ENCODE measurements around the gene ARF1.

The ARF1 gene

DNA sequence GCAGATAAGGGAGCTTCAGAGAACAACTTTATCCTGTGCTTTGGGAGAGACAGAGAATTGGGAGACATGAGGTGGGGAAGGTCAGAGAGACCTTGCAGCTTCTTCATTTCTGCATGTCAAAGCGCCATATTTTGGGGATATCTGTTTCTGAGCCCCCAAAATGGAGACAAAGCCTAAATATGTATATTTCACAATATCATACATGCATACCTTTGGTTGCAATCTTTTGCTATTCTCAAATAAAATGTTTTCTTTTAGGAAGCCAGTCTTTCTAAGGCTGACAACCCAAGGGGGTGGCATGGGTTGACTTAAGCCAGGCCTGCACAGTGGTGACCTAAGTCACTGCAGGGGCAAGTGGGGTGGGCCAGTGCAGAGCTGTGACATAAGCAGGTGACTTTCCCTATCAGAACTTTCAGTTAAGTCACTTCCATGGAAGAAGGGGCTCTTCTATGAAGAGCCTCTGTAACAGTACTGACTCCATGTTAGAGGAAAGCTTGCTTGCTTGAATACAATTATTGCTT is 40.5 kb downstream of the ARF1 start:
- DNase-seq (ENCODE audit: low read depth in 2 of 2), result no peak

DNA sequence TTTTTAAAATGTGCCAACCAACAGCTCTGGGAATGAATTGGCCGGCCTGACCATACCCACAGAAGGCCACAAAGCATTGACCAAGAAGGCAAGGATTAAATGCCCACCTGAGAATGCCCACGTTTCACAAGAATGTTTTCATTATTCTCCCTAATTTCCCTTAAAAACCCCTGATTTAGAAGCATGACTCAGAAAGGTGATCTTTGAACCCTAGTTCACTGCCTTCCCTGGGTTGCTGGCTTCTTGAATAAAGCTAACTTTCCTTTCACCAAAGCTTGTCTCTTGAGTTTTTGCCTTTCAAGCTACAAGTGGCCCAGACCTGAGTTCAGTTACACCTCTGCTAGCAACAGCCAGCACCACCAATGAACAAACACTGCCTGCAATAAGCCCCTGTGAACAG is 41.0 kb downstream of the ARF1 start:
- DNase-seq (ENCODE audit: low read depth in 2 of 2), result no peak

- no peak for DNase-seq (ENCODE audit: low read depth in 2 of 2)
Observed at GRCh38 chr1:228125185-228125584, 42.7 kb downstream of the ARF1 start.

DNA sequence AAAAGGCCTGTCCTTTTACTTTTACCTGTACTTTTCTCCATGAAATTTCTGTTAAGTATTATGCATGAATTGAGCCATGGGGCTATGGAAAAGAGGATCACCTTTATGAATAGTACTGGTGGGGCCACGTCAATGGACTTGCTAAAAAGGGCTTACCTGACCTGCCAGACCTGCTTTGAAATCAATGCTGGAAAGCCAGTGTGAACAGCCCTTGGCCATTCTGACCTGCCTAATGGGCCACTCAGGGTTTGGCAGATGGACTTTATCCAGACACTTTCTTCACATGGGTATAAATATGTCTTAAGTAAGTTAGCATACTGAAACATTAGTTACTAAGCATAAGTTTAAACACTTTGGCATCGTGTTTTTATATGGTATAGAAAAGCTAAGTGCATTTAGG is 49.3 kb downstream of the ARF1 start:
- DNase-seq (ENCODE audit: low read depth in 2 of 2), result no peak

DNA sequence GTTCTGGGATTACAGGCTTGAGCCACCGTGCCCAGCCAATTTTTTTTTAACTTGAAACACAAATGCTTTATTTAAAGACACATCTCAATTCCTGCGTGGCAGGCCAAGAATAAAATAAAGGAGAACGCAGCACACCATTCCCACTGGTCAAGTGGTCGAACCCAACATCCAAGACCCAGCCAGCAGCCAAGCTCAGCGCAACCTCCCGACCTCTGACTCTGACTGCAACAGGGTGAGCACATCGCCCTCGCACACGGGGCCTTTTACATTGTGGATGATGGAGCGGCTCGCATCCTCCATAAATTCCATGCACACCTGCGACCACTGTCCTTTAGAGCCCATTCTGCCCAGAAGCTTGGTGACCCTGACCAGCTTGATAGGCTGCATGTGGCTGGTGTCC is 52.1 kb downstream of the ARF1 start:
- no peak for DNase-seq (ENCODE audit: low read depth in 2 of 2)

- no peak for DNase-seq (ENCODE audit: low read depth in 2 of 2)
Observed at GRCh38 chr1:228136901-228137300, 54.4 kb downstream of the ARF1 start.

GRCh38 chr1:228139406-228139930 is 57.0 kb downstream of the ARF1 start:
- no peak for DNase-seq (ENCODE audit: low read depth in 2 of 2)

DNA sequence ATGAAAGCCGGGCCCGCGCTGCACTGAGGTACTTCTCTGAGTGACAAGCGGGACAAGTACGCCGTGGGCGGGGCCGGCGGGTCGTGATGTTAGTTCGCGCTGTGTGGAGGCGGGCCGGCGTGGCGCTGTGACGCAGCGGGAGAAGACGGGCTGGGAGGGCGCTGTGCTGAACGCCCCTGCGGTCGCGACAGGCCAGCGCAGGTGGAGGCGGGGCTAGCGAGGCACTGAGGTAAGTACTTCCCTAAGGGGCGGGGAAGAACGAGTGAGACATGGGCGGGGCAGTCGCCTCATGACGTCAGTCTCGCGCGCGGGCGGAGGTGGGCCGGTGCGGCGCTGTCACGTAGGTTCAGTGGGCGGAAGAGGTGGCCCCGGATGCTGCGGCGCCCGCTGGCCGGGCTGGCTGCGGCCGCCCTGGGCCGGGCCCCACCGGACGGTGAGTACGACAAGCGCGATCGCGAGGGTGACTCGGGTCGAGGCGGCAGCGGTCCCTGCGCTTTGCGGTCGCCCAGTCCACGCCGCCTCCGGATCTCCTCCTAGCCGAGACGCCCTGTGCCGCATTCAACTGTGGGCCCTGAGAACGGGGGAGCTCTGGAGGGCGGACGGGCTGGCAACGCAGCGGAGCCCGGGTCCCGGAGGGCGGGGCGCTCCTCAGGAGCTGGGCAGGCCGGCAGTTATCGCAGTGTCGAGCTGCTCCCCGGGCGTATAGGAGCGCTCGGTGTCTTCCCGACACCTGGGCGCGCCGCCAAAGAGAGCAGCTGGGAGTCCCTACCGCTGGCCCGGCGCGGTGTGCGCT is 57.6 kb downstream of the ARF1 start, which contains the start of gene GUK1:
Gene GUK1, plus strand, starts transcription at position 349 of the 793 bp plus-strand sequence. Its CDS starts 24 bp downstream, at position 373.
- DNase-seq (ENCODE audit: low read depth in 2 of 2), result peak; percentile 98 to 100

GRCh38 chr1:228140724-228141225 is 58.3 kb downstream of the ARF1 start:
- DNase-seq (ENCODE audit: low read depth in 2 of 2), result no peak

- no peak for DNase-seq (ENCODE audit: low read depth in 2 of 2)
Observed at GRCh38 chr1:228141226-228142044, 58.9 kb downstream of the ARF1 start.

- DNase-seq (ENCODE audit: low read depth in 2 of 2), result no peak
Observed at GRCh38 chr1:228142155-228142691, 59.7 kb downstream of the ARF1 start.

- DNase-seq (ENCODE audit: low read depth in 2 of 2), result no peak
Observed at GRCh38 chr1:228142701-228143136, 60.2 kb downstream of the ARF1 start.

DNA sequence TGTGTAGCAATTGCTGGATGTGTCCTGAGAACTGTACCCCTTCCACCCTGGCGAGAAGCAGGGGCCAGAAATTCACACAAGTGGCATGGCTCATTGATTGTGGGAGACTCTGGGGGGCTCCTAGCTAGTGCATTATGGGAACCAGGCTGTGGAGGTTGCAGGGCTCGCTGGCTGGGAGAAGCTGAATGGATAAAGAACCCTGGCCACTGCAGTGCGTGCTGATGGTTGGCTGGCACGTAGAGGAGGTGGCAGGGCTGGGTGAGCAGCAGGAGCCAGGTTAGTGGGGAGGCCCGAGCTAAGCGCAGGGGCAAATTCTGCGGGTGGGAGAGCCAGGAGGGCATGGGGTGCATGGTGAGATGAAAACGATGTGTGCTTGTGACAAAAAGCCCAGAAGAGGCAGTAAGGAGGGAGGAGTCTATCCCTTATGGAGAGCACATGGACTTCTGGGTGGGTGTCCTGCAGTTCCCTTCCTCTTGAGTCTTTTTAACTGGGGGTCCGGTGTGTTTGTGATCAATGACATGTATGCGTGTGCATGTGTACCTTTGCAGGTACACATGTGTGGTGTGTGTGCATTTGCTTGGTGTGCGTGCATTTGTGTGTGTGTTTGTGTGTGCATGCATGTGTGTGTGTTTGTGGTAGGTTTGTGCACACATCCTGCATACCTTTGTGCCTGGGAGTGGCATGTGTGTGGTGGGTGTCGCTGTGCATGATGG is 61.1 kb downstream of the ARF1 start:
- DNase-seq (ENCODE audit: low read depth in 2 of 2), result no peak

- DNase-seq (ENCODE audit: low read depth in 2 of 2), result no peak
Observed at GRCh38 chr1:228144193-228144992, 61.9 kb downstream of the ARF1 start.

GRCh38 chr1:228144993-228145343 is 62.5 kb downstream of the ARF1 start:
- no peak for DNase-seq (ENCODE audit: low read depth in 2 of 2)

DNA sequence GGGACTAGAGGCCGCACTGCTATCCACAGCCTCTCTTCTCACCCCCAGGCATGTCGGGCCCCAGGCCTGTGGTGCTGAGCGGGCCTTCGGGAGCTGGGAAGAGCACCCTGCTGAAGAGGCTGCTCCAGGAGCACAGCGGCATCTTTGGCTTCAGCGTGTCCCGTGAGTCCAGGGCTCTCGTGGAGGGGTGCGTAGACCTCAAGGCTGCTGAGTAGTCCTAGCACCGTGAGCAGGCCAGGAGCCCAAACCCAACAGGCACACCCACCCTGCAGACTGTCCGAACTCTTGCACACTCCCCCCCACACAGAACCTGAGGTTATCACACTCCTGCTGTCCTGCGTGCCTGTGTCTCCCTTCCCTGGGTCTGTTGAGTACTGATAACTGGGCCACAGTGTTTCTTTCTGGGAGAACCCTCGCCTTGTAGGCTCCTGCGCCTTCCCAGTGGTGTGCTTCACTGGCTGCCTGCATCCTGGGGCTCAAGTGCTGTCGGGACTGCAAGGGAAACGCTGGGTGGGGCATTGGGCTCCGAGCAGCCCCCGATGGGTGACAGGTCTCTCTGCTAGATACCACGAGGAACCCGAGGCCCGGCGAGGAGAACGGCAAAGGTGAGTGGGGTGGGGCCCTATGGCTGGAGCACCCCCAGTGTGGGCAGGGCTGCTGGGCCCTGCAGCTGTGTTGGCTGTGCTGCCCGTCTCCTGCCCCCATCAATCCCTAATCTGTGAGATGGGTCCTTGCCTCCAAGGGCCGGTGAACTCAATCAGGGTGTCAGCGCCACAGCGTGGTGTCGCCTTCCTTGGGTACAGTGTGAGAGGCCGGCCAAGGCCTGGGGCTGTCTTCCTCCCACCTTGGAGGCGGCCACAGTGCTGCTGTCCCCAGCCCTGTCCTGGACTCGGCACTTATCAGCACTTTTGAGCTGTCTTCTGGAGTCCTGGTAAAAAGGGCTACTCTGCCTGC is 63.2 kb downstream of the ARF1 start:
- no peak for DNase-seq (ENCODE audit: low read depth in 2 of 2)

DNA sequence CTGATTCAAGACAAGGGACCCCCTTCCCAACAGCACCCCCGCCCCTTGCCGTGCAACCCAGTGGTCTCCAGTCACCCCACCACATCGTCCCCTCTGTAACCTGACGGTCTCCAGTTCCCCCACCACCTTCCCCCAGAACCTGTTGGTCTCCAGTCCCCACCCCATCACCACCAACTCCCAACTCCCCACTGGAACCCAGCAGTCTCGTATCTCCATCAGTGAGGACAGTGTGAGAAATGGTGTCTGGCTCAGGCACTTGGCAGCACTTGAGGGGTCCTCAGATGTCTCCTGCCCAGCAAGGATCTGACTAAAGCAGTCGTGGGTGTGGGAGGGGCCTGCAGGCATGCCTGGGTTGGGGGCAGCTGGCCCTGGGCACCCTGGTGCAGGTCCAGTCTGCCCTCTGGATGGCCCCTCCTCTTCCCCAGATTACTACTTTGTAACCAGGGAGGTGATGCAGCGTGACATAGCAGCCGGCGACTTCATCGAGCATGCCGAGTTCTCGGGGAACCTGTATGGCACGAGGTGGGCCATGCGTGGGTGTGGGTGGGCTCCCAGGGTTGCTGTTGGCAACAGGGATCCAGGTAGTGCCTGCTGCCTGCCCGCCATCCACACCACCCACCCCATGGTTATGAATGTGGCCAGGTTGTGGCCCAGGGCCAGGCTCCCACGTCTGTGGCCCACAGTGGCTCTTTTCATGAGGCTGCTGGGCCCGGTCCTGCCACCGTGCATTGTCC is 64.1 kb downstream of the ARF1 start:
- no peak for DNase-seq (ENCODE audit: low read depth in 2 of 2)

- DNase-seq (ENCODE audit: low read depth in 2 of 2), result no peak
Observed at GRCh38 chr1:228147151-228147693, 64.7 kb downstream of the ARF1 start.

All from stimulated activated CD4-positive, alpha-beta T cell treated with anti-CD3 and anti-CD28 coated beads, Interleukin-1b, Interleukin-23, amount 100 ng/mL, for 1 hour (primary cell).